ENCODE measurements around the gene RBM38.

Gene RBM38

DNA sequence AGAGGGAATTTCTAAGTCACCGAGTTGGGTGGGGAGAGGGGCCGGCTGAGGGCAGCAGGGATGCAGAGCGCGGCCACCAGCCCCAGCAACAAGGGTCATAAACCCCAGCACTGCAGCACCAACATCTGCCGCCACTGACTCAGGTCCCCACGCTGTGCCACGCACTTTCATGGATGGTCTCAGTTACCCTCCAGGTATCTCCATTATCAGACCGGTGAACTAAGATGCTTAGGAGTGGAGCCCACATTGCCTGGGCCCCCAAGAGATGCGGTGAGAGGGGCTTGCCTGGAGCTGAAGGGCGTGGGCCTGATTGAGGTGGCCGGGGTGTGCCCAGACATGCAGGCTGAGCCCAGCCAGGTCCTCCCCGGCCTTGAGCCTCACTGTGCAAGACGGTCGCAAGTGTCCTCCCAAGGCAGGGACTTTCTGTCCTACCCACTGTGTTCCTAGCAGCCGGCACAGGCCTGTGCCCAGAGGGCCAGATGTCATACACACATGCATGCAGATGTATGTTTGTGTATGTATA is 19.3 kb downstream of the RBM38 start:
- peaks cover 10% of the 10 kb centered on the region; the same call in 1 of the 2 replicates for H3K36me3 ChIP-seq (ENCODE audit: low read depth)
- H3K27ac ChIP-seq (ENCODE audit: poor library complexity, severe bottlenecking), result no peak overlapping the region
- TF ChIP-seq CTCF (IDR thresholded peaks at IDR 0.05; ENCODE audit: poor library complexity, severe bottlenecking), result no peak
- no peaks in the 10 kb centered on the region for H3K27me3 ChIP-seq (ENCODE audit: insufficient read depth, poor library complexity, severe bottlenecking)
- ATAC-seq (ENCODE audit: low read depth) (no peak), DNase-seq (ENCODE audit: low spot score) (no peak)
- no peaks in the 10 kb centered on the region for H3K9me3 ChIP-seq (ENCODE audit: severe bottlenecking)
- H3K4me3 ChIP-seq (ENCODE audit: severe bottlenecking), result no peak overlapping the region
- H3K4me1 ChIP-seq (ENCODE audit: insufficient read depth, poor library complexity, severe bottlenecking), result no peaks in the 10 kb centered on the region

DNA sequence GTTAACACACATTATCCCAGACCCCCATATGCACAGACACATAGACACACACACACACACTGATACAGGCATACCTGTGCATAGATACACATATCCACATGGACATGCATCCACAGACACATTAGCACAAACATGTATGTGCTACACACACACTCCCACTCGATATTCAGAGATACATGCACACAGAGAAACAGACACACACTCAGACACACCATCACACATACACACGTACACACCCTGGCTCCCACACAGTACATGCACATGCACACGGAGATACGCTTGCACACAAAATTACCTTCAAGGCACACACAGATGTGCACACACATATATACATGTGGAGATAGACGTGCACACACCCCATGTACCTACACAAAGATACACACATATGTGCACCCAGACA is 19.7 kb downstream of the RBM38 start:
- H3K27me3 ChIP-seq (ENCODE audit: insufficient read depth, poor library complexity, severe bottlenecking), result no peaks in the 10 kb centered on the region
- no peak for TF ChIP-seq CTCF (IDR thresholded peaks at IDR 0.05; ENCODE audit: poor library complexity, severe bottlenecking)
- no peak overlapping the region for H3K4me3 ChIP-seq (ENCODE audit: severe bottlenecking)
- peaks cover 10% of the 10 kb centered on the region; the same call in 1 of the 2 replicates for H3K36me3 ChIP-seq (ENCODE audit: low read depth)
- ATAC-seq (ENCODE audit: low read depth) (no peak), DNase-seq (ENCODE audit: low spot score) (no peak)
- no peak overlapping the region for H3K27ac ChIP-seq (ENCODE audit: poor library complexity, severe bottlenecking)
- no peaks in the 10 kb centered on the region for H3K9me3 ChIP-seq (ENCODE audit: severe bottlenecking)
- H3K4me1 ChIP-seq (ENCODE audit: insufficient read depth, poor library complexity, severe bottlenecking), result no peaks in the 10 kb centered on the region

DNA sequence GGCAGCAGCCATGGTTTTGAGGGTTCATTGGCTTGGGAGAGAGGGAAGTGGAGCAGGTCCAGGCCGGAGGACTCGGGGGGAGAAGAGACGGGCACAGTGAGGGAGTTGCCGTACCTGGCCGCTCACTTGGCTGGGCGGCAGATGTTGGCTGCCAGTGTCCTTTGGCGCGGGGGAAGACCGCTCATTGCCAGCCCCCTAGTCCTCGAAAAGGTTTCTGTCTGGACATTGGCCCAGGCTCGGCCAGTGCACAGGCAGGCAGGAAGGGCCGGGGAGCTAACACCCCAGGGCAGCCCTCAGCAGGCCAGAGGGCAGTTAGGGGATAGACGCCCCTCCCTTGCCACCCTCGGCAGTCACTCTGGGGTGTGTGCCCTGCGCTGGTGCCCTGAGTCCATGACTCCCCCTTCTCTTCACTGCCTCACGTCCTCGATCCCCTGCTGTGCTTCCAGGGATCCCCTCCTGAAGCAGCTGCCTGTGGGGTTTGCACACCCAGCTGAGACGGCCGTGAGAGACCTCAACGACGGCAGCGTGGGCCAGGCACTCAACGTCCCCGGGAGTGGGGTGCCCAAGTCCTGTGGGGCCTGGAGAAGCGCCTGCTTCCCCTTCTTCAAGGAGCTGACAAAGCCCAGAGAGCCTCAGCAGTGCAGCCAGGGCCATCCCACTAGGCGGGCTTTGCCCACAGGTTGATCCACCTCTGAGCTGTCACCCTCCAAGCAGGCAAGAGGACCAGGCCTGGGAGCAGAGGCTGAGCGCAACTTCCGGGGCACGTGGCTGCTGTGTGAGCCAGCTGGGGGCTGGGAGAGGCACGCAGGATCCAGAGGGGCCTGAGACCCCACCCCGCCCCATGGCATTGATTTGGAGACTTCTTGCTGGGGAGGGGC is 20.4 kb downstream of the RBM38 start:
- H3K4me1 ChIP-seq (ENCODE audit: insufficient read depth, poor library complexity, severe bottlenecking), result no peaks in the 10 kb centered on the region
- TF ChIP-seq CTCF (IDR thresholded peaks at IDR 0.05; ENCODE audit: poor library complexity, severe bottlenecking), result no peak
- DNase-seq (ENCODE audit: low spot score) (no peak), ATAC-seq (ENCODE audit: low read depth) (no peak)
- no peak overlapping the region for H3K27ac ChIP-seq (ENCODE audit: poor library complexity, severe bottlenecking)
- H3K36me3 ChIP-seq (ENCODE audit: low read depth), result peaks cover 10% of the 10 kb centered on the region; the same call in 1 of the 2 replicates
- H3K4me3 ChIP-seq (ENCODE audit: severe bottlenecking), result no peak overlapping the region
- no peaks in the 10 kb centered on the region for H3K9me3 ChIP-seq (ENCODE audit: severe bottlenecking)
- H3K27me3 ChIP-seq (ENCODE audit: insufficient read depth, poor library complexity, severe bottlenecking), result no peaks in the 10 kb centered on the region

DNA sequence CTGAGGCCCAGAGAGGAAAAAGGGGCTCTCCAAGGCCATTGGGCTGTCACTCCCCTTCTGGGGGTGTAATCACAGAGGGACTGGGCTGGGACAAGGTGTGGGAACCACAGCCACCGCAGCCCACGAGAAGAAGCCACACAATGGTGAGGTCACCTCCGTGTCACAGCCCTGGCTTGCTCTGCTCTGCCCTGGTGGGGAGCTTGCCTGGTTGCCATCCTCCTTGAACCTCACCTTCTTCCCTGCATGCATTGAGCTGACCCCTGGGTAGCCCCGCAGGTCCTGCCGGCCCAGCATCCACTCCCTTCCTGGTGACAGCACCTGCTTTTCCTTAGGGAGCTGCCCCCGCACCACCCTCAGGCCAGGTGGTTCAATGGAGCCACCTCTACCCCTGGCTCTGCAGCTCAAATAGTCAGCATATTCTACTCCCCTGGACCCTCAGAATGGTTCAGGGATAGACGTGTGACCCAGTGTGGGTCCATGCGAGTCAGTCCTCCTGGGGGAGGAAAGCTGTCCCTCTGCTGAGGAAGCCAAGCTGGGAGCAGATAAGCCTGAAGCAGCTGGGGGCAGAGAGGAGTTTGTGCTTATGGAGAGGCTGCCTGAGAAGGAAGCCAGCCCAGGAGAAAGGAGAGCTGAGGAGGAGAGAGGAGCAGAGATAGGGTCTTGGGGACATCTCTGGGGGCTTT is 21.3 kb downstream of the RBM38 start:
- H3K9me3 ChIP-seq (ENCODE audit: severe bottlenecking), result no peaks in the 10 kb centered on the region
- no peaks in the 10 kb centered on the region for H3K27me3 ChIP-seq (ENCODE audit: insufficient read depth, poor library complexity, severe bottlenecking)
- ATAC-seq (ENCODE audit: low read depth), result no peak
- no peak for DNase-seq (ENCODE audit: low spot score)
- no peak overlapping the region for H3K27ac ChIP-seq (ENCODE audit: poor library complexity, severe bottlenecking)
- H3K36me3 ChIP-seq (ENCODE audit: low read depth), result peaks cover 10% of the 10 kb centered on the region; the same call in 1 of the 2 replicates
- H3K4me3 ChIP-seq (ENCODE audit: severe bottlenecking), result no peak overlapping the region
- TF ChIP-seq CTCF (IDR thresholded peaks at IDR 0.05; ENCODE audit: poor library complexity, severe bottlenecking), result no peak
- no peaks in the 10 kb centered on the region for H3K4me1 ChIP-seq (ENCODE audit: insufficient read depth, poor library complexity, severe bottlenecking)
